ENCODE measurements around the gene EPB41L1. TPM values are rescaled to one million over a fixed set of nuclear protein-coding genes. Genes with fewer than 3 reads are reported as not detected.

Gene EPB41L1
- total RNA-seq, 1 experiment from 2014 or later, result 8.6 TPM

- CTCF ChIA-PET, result no interaction called here
- no peaks in the 10 kb centered on the region for H3K9me3 ChIP-seq (ENCODE audit: control insufficient read depth, insufficient read depth, low read depth, low read length)
- BruUV-seq (replicated peaks), result no TSS peak
Observed at GRCh38 chr20:36238153-36238552, 83.6 kb downstream of the EPB41L1 start.

GRCh38 chr20:36238760-36239159 is 84.2 kb downstream of the EPB41L1 start:
- H3K9me3 ChIP-seq (ENCODE audit: control insufficient read depth, insufficient read depth, low read depth, low read length), result no peaks in the 10 kb centered on the region
- no TSS peak for BruUV-seq (replicated peaks)
- H3K36me3 ChIP-seq (ENCODE audit: control insufficient read depth, insufficient read depth, low read length), result peaks cover 16% of the 10 kb centered on the region
- in situ Hi-C loops (cut with HindIII; ENCODE audit: low pct_unique_long_range_greater_than_20kb, low sequenced_read_pairs) (no loop called here), intact Hi-C loops (cut with micrococcal nuclease; ENCODE audit: unreplicated experiment) (no loop called here)
- ATAC-seq (no peak), DNase-seq (ENCODE audit: low read depth, low spot score) (no peak)
- CTCF ChIA-PET, result no interaction called here
- no peak overlapping the region for H3K4me3 ChIP-seq (ENCODE audit: low read depth in 2 of 2, low read length in 2 of 2)
- peaks cover 16% of the 10 kb centered on the region; the same call in 1 of the 2 replicates for H3K4me1 ChIP-seq (ENCODE audit: control insufficient read depth, insufficient read depth, low read length)
- no peaks in the 10 kb centered on the region for H3K27me3 ChIP-seq (ENCODE audit: control insufficient read depth, insufficient read depth, low read length)
- no peak for TF ChIP-seq SIN3A (IDR thresholded peaks at IDR 0.05; ENCODE audit: borderline replicate concordance, insufficient read depth, low read depth, low read length)
- POLR2A ChIA-PET, result no interaction called here
- no peak overlapping the region for H3K27ac ChIP-seq (ENCODE audit: low read length)

More at GRCh38 chr20:36238153-36238552, 83.6 kb downstream of the EPB41L1 start:
- ATAC-seq (no peak), DNase-seq (ENCODE audit: low read depth, low spot score) (no peak)
- H3K4me1 ChIP-seq (ENCODE audit: control insufficient read depth, insufficient read depth, low read length), result peaks cover 16% of the 10 kb centered on the region; the same call in 1 of the 2 replicates
- no peaks in the 10 kb centered on the region for H3K27me3 ChIP-seq (ENCODE audit: control insufficient read depth, insufficient read depth, low read length)
- POLR2A ChIA-PET, result interaction anchor here (0.6 kb wide), 1 partner anchor 214 kb away, joined by 7 read pairs; no protein-coding TSS in a partner anchor
- in situ Hi-C loops (cut with HindIII; ENCODE audit: low pct_unique_long_range_greater_than_20kb, low sequenced_read_pairs) (no loop called here), intact Hi-C loops (cut with micrococcal nuclease; ENCODE audit: unreplicated experiment) (no loop called here)
- H3K4me3 ChIP-seq (ENCODE audit: low read depth in 2 of 2, low read length in 2 of 2), result no peak overlapping the region
- peaks cover 10% of the 10 kb centered on the region for H3K36me3 ChIP-seq (ENCODE audit: control insufficient read depth, insufficient read depth, low read length)
- no peak overlapping the region for H3K27ac ChIP-seq (ENCODE audit: low read length)
- no peak for TF ChIP-seq CTCF (IDR thresholded peaks at IDR 0.05)
- TF ChIP-seq SIN3A (IDR thresholded peaks at IDR 0.05; ENCODE audit: borderline replicate concordance, insufficient read depth, low read depth, low read length), result no peak
- TF ChIP-seq POLR2AphosphoS5 (IDR thresholded peaks at IDR 0.05; ENCODE audit: low read depth, low read length), result no peak
- TF ChIP-seq TCF7L2 (IDR thresholded peaks at IDR 0.05; ENCODE audit: low read depth, low read length), result no peak
- no peak for TF ChIP-seq REST (IDR thresholded peaks at IDR 0.05; ENCODE audit: insufficient read depth in 1 of 2, low read depth in 2 of 2, low read length in 1 of 2)

GRCh38 chr20:36240076-36240475 is 85.5 kb downstream of the EPB41L1 start:
- H3K4me3 ChIP-seq (ENCODE audit: low read depth in 2 of 2, low read length in 2 of 2), result no peak overlapping the region
- intact Hi-C loops (cut with micrococcal nuclease; ENCODE audit: unreplicated experiment) (no loop called here), in situ Hi-C loops (cut with HindIII; ENCODE audit: low pct_unique_long_range_greater_than_20kb, low sequenced_read_pairs) (no loop called here)
- DNase-seq (ENCODE audit: low read depth, low spot score) (no peak), ATAC-seq (no peak)
- no peak overlapping the region for H3K27ac ChIP-seq (ENCODE audit: low read length)
- TF ChIP-seq REST (IDR thresholded peaks at IDR 0.05; ENCODE audit: insufficient read depth in 1 of 2, low read depth in 2 of 2, low read length in 1 of 2) (no peak), TCF7L2 (IDR thresholded peaks at IDR 0.05; ENCODE audit: low read depth, low read length) (no peak), POLR2AphosphoS5 (IDR thresholded peaks at IDR 0.05; ENCODE audit: low read depth, low read length) (no peak), CTCF (IDR thresholded peaks at IDR 0.05) (no peak), SIN3A (IDR thresholded peaks at IDR 0.05; ENCODE audit: borderline replicate concordance, insufficient read depth, low read depth, low read length) (no peak)
- H3K36me3 ChIP-seq (ENCODE audit: control insufficient read depth, insufficient read depth, low read length), result peaks cover 21% of the 10 kb centered on the region
- BruUV-seq (replicated peaks), result no TSS peak
- POLR2A ChIA-PET, result interaction anchor here (0.6 kb wide), 1 partner anchor 103 kb away, joined by 5 read pairs; no protein-coding TSS in a partner anchor
- H3K27me3 ChIP-seq (ENCODE audit: control insufficient read depth, insufficient read depth, low read length), result no peaks in the 10 kb centered on the region
- H3K9me3 ChIP-seq (ENCODE audit: control insufficient read depth, insufficient read depth, low read depth, low read length), result no peaks in the 10 kb centered on the region
- CTCF ChIA-PET, result no interaction called here
- H3K4me1 ChIP-seq (ENCODE audit: control insufficient read depth, insufficient read depth, low read length), result peaks cover 16% of the 10 kb centered on the region; the same call in 1 of the 2 replicates

All from Panc1 (cell line).